Measurements from ENCODE around the gene CTSA. TPM values are rescaled to one million over a fixed set of nuclear protein-coding genes. Genes with fewer than 3 reads are reported as not detected.

The CTSA gene
- total RNA-seq, 4 donors from 2014 or later = 42.7 to 103 (median 51.3) TPM

GRCh38 chr20:45882469-45883099 is 8.6 kb upstream of the CTSA start:
- peaks cover 9 to 21% of the 10 kb centered on the region in 2 donors for H3K4me1 ChIP-seq
- DNase-seq = no peak
- intact Hi-C loops (cut with DNase I) = no loop called here
- peaks cover 9 to 23% of the 10 kb centered on the region in 2 donors for H3K36me3 ChIP-seq
- H3K9me3 ChIP-seq = no peaks in the 10 kb centered on the region
- TF ChIP-seq CTCF (IDR thresholded peaks at IDR 0.05) (no peak), POLR2A (IDR thresholded peaks at IDR 0.05) (no peak)
- 84 to 89% methylated on average over 4 of the region's 4 CpGs for WGBS, 2 donors
- no peak overlapping the region for H3K27ac ChIP-seq
- H3K27me3 ChIP-seq = no peaks in the 10 kb centered on the region
- no peak overlapping the region for H3K4me3 ChIP-seq (replicated peaks in 1 of 3)

DNA sequence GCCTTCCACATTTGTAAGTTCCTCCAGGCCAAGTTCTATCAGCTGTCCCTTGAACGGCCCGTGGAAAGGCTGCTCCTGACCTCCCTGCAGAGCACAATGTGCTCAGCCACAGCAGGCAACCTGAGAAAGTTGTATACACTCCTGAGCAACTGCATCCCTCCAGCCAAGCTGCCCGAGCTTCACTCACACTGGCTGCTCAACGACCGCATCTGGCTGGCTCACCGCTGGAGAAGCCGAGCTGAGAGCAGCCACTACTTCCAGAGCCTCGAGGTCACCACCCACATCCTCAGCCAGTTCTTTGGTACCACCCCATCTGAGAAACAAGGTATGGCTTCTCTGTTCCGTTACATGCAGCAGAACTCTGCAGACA is 8.1 kb upstream of the CTSA start:
- no peak for DNase-seq
- H3K4me1 ChIP-seq = peaks cover 9 to 21% of the 10 kb centered on the region in 2 donors
- H3K27me3 ChIP-seq = no peaks in the 10 kb centered on the region
- H3K9me3 ChIP-seq = no peaks in the 10 kb centered on the region
- WGBS, 2 donors = 81 to 86% methylated on average over 8 to 9 of the region's 9 CpGs
- H3K36me3 ChIP-seq = peaks cover 9 to 18% of the 10 kb centered on the region in 2 donors
- H3K27ac ChIP-seq = no peak overlapping the region
- no peak overlapping the region for H3K4me3 ChIP-seq (replicated peaks in 1 of 3)
- intact Hi-C loops (cut with DNase I) = no loop called here
- TF ChIP-seq CTCF (IDR thresholded peaks at IDR 0.05) (no peak), POLR2A (IDR thresholded peaks at IDR 0.05) (no peak)

DNA sequence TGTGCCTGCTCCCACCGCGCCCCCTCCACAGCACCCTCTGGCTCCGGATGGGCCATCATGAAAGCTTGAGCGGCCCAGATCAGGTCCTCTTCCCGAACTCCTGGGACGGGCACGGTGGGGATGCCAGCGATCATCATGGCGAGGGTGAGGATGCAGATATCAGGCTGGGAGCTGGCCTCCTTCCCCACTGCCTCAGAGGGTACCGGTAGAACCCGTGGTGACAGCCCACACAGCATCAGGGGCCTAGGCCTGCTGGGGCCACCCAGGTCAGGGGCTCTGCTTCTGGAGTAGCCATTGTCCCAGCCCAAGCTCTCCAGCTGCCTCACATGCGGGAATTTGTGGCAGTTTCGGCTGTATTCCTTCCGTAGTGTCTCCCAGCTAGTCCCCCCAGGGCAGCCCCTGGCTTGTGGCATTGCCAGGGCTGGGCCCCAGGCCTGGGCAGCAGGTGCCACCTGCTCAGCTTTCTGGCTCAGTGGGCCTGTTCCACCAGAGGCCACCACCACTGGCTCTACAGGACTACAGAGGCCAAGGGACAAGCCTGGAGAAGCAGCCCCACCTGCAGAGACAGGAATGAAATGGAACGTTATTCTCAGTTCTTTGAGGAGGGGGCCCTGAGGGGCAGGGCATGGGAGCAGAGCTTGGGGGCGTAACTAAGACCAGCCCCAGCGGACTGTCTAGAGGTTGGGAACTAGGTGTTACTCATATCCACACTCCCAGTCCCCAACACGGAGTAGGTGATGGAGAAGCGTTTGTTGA is 4.4 kb upstream of the CTSA start:
- whole genome bisulfite sequencing, 2 donors = 93 to 95% methylated on average over 12 to 15 of the region's 19 CpGs
- no peak for DNase-seq
- H3K9me3 ChIP-seq = no peaks in the 10 kb centered on the region
- TF ChIP-seq CTCF (IDR thresholded peaks at IDR 0.05) = no peak
- peaks cover 9 to 14% of the 10 kb centered on the region in 2 donors for H3K36me3 ChIP-seq
- H3K4me1 ChIP-seq = peaks cover 8 to 23% of the 10 kb centered on the region in 2 donors
- intact Hi-C loops (cut with DNase I) = no loop called here
- H3K4me3 ChIP-seq (replicated peaks in 1 of 3) = no peak overlapping the region
- no peaks in the 10 kb centered on the region for H3K27me3 ChIP-seq
- H3K27ac ChIP-seq = no peak overlapping the region

DNA sequence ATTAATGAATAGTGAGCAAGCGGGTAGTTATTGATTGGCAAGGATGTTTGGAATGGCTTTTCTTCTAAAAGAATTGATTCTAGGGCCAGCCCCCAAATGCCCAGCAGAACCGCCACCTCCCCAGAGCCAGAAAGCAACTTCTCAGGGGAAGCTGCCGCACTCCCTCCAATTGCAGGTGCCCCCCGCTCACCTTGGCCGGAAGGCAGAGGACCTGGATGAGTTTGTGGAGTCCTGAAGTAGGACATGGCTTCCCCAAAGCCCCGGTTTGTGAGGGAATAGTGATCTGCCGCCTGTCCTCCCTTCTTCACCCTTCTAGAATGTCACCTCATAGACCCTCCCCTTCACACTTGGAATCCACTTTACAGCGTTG is 3.8 kb upstream of the CTSA start, which contains the start of gene SPATA25:
TSS of gene SPATA25 (minus strand) at position 277 of the 370 bp plus-strand sequence. CDS start at position 245, 32 bp downstream.
- peaks cover 9 to 14% of the 10 kb centered on the region in 2 donors for H3K36me3 ChIP-seq

More for the DNA sequence above, 3.8 kb upstream of the CTSA start, which contains the start of gene SPATA25:
- H3K4me3 ChIP-seq (replicated peaks in 1 of 3) = no peak within 1 kb of the TSS
- H3K27me3 ChIP-seq = no peaks in the 10 kb centered on the region
- no peak for DNase-seq
- H3K9me3 ChIP-seq = no peaks in the 10 kb centered on the region
- no peak within 1 kb of the TSS for H3K27ac ChIP-seq
- intact Hi-C loops (cut with DNase I) = no loop called here
- no peak for TF ChIP-seq CTCF (IDR thresholded peaks at IDR 0.05)
- TF ChIP-seq POLR2A (IDR thresholded peaks at IDR 0.05) = no peak
- H3K4me1 ChIP-seq = peaks cover 10 to 26% of the 10 kb centered on the region in 2 donors
- WGBS, 2 donors = 87 to 98% methylated on average over 8 of the region's 8 CpGs

All from thyroid gland (tissue), 4 donors.